ENCODE results near the gene GPRC5D. TPM values are rescaled to one million over a fixed set of nuclear protein-coding genes. Genes with fewer than 3 reads are reported as not detected.

The GPRC5D gene
- total RNA-seq, 1 donor from 2014 or later = not detected

DNA sequence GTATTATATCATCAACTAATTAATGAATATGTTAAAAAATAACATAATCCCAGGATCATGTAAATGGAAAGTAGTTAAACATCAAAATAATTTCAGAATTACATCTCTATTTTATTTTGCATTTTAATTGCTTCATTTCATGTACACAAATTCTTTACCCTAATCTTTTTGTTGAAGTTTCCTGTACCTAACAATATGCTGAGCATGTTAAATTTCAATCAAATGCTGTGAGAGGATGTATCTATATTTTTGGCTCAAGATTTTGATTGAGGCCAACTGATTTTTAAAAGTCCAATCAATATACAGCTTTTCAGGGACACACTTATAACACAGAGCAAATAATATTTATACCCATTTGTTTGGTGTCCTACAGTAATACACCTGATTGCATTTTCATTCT is 6.4 kb downstream of the GPRC5D start:
- H3K27me3 Mint-ChIP-seq (ENCODE audit: low read depth) = no peaks in the 10 kb centered on the region
- TF ChIP-seq CTCF (IDR thresholded peaks at IDR 0.05; ENCODE audit: unreplicated experiment) = no peak
- no peaks in the 10 kb centered on the region for H3K9me3 Mint-ChIP-seq
- no peak overlapping the region for H3K27ac Mint-ChIP-seq
- peaks cover 10% of the 10 kb centered on the region for H3K36me3 Mint-ChIP-seq
- no peak for DNase-seq (ENCODE audit: low spot score in 2 of 2, unreplicated experiment in 2 of 2)
- H3K4me1 Mint-ChIP-seq = no peaks in the 10 kb centered on the region
- H3K4me3 Mint-ChIP-seq = no peak overlapping the region

GRCh38 chr12:12943586-12944260 is 8.2 kb downstream of the GPRC5D start:
- Mint-ChIP-seq H3K9me3 (no peaks in the 10 kb centered on the region), H3K27me3 (ENCODE audit: low read depth) (no peaks in the 10 kb centered on the region), H3K4me3 (no peak overlapping the region), H3K27ac (no peak overlapping the region), H3K4me1 (no peaks in the 10 kb centered on the region), H3K36me3 (no peaks in the 10 kb centered on the region)
- DNase-seq (ENCODE audit: low spot score in 2 of 2, unreplicated experiment in 2 of 2) = no peak
- TF ChIP-seq CTCF (IDR thresholded peaks at IDR 0.05; ENCODE audit: unreplicated experiment) = no peak

DNA sequence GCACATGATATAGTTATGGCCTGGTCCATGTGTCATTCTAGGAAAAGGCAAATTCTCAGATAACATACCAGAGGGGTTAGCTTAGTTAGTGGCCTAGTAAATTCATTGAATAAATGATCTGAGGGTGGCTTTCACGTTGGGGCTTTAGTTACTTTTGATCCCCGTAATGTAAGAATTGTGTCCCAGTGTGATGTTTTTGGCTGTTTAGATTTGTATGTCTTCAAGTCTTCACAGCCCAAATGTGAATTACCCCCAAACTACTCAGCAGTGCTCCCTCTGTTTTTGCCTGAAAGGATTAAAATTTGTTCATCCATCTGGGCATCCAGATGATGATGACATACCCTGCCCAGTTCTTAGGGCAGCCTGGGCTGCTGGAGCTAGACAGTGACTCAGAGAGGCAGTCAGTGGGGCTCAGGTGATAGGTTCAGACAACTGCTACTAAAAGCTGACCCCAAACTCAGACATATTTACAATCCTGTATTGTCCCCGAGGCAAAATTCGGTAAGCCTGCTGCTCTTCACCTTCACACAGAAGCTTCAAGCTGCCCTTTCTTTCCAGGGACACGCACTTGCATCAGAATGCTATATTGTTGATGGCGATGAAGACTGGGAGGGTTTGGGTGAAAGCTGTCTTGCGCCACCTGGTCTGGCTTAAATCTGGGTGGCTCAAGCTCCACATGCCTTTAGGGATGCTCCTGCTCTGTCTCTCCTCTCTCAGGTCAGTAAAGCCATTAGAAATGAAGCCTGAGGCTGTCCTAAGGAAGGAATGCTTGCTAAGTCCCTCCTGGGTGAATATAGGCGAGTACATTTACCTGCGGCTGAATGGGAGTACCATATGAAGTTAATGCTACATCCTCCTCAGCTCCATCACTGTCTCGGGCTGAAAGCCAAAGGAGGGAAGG is 10.3 kb downstream of the GPRC5D start:
- no peaks in the 10 kb centered on the region for H3K9me3 Mint-ChIP-seq

GRCh38 chr12:12939888-12940287 is 12.1 kb downstream of the GPRC5D start:
- Mint-ChIP-seq H3K36me3 (no peaks in the 10 kb centered on the region), H3K4me3 (no peak overlapping the region), H3K4me1 (peaks cover 5% of the 10 kb centered on the region), H3K9me3 (no peaks in the 10 kb centered on the region), H3K27me3 (ENCODE audit: low read depth) (no peaks in the 10 kb centered on the region), H3K27ac (no peak overlapping the region)
- no peak for DNase-seq (ENCODE audit: low spot score in 2 of 2, unreplicated experiment in 2 of 2)
- no peak for TF ChIP-seq CTCF (IDR thresholded peaks at IDR 0.05; ENCODE audit: unreplicated experiment)

More for the DNA sequence above, 10.3 kb downstream of the GPRC5D start:
- Mint-ChIP-seq H3K27me3 (ENCODE audit: low read depth) (no peaks in the 10 kb centered on the region), H3K4me3 (no peak overlapping the region), H3K36me3 (no peaks in the 10 kb centered on the region), H3K27ac (no peak overlapping the region), H3K4me1 (no peaks in the 10 kb centered on the region)
- no peak for TF ChIP-seq CTCF (IDR thresholded peaks at IDR 0.05; ENCODE audit: unreplicated experiment)
- no peak for DNase-seq (ENCODE audit: low spot score in 2 of 2, unreplicated experiment in 2 of 2)

DNA sequence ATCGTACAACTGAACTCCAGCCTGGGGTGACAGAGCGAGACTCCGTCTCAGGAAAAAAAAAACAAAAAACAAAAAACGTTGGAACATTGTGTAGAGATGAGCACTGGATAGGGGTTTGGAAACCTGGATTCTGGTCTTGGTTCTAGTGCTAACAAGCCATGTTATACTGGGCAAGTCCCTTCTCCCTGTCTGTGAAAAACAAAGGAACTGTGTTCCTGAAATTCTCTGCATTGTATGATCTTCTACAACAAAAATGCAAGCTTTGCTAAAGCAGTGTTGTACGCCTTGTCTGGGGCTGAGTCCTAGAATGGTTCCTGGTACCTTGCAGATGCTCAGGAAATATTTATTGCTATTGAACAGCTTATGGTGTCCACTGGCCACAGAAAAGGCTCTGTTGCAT is 13.4 kb downstream of the GPRC5D start:
- no peak overlapping the region for H3K27ac Mint-ChIP-seq
- H3K27me3 Mint-ChIP-seq (ENCODE audit: low read depth) = no peaks in the 10 kb centered on the region
- H3K9me3 Mint-ChIP-seq = no peaks in the 10 kb centered on the region
- H3K4me1 Mint-ChIP-seq = peaks cover 19% of the 10 kb centered on the region
- no peak overlapping the region for H3K4me3 Mint-ChIP-seq
- DNase-seq (ENCODE audit: low spot score in 2 of 2, unreplicated experiment in 2 of 2) = no peak
- no peak for TF ChIP-seq CTCF (IDR thresholded peaks at IDR 0.05; ENCODE audit: unreplicated experiment)
- no peaks in the 10 kb centered on the region for H3K36me3 Mint-ChIP-seq

Measured in mesothelial cell of epicardium (in vitro differentiated cells).